Astrocyte (in vitro differentiated cells and primary cell): Measurements from ENCODE around the gene DYRK3.

Source experiments
- CTCF ChIP-seq: IDR thresholded peaks from 2 replicates; pipeline ENCODE4 v1.5.1; 2011; ENCODE audit warnings: low read depth, mild to moderate bottlenecking, inconsistent platforms, low read length, moderate library complexity; ENCODE audit not compliant: insufficient read depth
- EZH2 ChIP-seq: IDR thresholded peaks from 2 replicates; pipeline ENCODE4 v1.6.1; 2012; ENCODE audit warnings: mild to moderate bottlenecking, low read length, inconsistent platforms; ENCODE audit not compliant: insufficient read depth

GRCh38 chr1:206658981-206659273 is 23.6 kb downstream of the DYRK3 start:
- TF ChIP-seq CTCF: no peak
- TF ChIP-seq EZH2: no peak
